Immature natural killer cell (primary cell): ENCODE results near the gene GHRHR. TPM values are rescaled to one million over a fixed set of nuclear protein-coding genes. Genes with fewer than 3 reads are reported as not detected.

Source experiments
- DNase-seq, 3 donors: peaks; one replicate each; pipeline ENCODE4 v3.0.0; 2022; ENCODE audit warnings: mixed read lengths in 1 of 3
- H3K27ac Mint-ChIP-seq, 6 donors: one replicate each; pipeline ENCODE4 v1.8.0; 2020; ENCODE audit warnings: mixed read lengths in 6 of 6, mild to moderate bottlenecking in 5 of 6, inconsistent platforms in 4 of 6, moderate library complexity in 3 of 6
- H3K27me3 Mint-ChIP-seq, 3 donors: one replicate each; pipeline ENCODE4 v1.8.0; 2020 to 2021; ENCODE audit warnings: low read depth in 3 of 3, mild to moderate bottlenecking in 3 of 3, mixed read lengths in 3 of 3, moderate library complexity in 3 of 3, inconsistent platforms in 1 of 3
- H3K36me3 Mint-ChIP-seq, 3 donors: one replicate each; pipeline ENCODE4 v1.8.0; 2020; ENCODE audit warnings: mixed read lengths in 3 of 3, inconsistent platforms in 2 of 3, mild to moderate bottlenecking in 2 of 3
- H3K4me1 Mint-ChIP-seq, 2 donors: one replicate each; pipeline ENCODE4 v1.8.0; 2020; ENCODE audit warnings: inconsistent platforms in 2 of 2, mild to moderate bottlenecking in 2 of 2, mixed read lengths in 2 of 2, moderate library complexity in 1 of 2
- H3K4me3 Mint-ChIP-seq, 5 donors: one replicate each; pipeline ENCODE4 v1.8.0; 2020; ENCODE audit warnings: mild to moderate bottlenecking in 5 of 5, mixed read lengths in 5 of 5, inconsistent platforms in 3 of 5, moderate library complexity in 3 of 5
- H3K9me3 Mint-ChIP-seq, 6 donors: one replicate each; pipeline ENCODE4 v1.8.0; 2020; ENCODE audit warnings: mild to moderate bottlenecking in 6 of 6, mixed read lengths in 6 of 6, inconsistent platforms in 4 of 6, moderate library complexity in 3 of 6
- polyA plus RNA-seq, 3 donors: library from polyadenylated mRNA; unstranded; fragments of 300-500 nt; fragmentation: Illumina TruSeq; gene quantifications; one replicate each; pipeline ENCODE4 v1.2.3, GENCODE V29; 2021

GHRHR gene
- polyA plus RNA-seq, 3 donors from 2014 or later, result not detected

DNA sequence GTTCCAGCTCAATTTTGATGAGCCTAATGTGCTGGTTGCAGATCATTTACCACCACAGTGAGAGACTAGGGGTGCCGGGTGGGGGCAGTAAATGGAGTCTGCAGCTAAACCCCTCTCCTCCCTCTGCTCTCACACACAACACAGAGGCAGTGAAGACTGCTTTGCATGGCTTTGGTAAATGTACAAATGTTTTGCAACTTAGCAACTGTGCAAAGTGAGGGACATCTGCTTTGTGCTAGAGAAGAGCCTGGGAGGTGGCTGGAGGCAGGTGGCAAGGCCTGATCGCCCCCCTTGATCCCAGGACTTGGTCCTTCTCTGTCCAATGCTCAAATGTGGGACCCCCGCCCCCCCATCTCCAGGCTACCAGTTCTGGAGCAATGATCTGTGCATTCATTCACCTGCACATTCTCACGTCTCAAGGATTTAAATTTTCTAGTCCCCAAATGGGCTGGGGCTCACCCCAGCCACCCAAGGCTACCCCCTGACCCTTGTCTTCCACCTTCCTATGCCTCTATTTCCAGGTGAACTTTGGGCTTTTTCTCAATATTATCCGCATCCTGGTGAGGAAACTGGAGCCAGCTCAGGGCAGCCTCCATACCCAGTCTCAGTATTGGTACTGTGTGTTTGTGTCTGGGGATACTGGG lies 11.6 kb downstream of the GHRHR start:
- DNase-seq, result no peak
- Mint-ChIP-seq H3K36me3 (no peaks in the 10 kb centered on the region), H3K4me1 (peaks cover 0 to 1% of the 10 kb centered on the region in 2 donors), H3K4me3 (no peak overlapping the region), H3K27me3 (peaks cover 6 to 12% (median 9%) of the 10 kb centered on the region in 3 donors), H3K9me3 (no peaks in the 10 kb centered on the region), H3K27ac (no peak overlapping the region)

DNA sequence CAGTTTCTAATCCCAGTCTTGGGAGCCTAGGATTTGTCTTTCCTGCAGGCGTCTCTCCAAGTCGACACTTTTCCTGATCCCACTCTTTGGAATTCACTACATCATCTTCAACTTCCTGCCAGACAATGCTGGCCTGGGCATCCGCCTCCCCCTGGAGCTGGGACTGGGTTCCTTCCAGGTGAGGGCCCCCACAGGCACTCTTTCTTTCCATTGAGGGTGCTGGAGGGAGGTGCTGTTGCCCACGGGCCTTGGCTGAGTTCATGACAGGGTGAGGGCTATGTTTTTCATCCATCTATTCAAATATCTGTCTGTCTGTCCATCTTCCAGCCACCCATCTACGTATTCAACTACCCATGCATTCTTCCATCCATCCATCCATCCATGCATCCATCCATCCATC lies 12.6 kb downstream of the GHRHR start:
- Mint-ChIP-seq H3K27ac (no peak overlapping the region), H3K4me3 (no peak overlapping the region), H3K36me3 (no peaks in the 10 kb centered on the region), H3K4me1 (peaks cover 0 to 1% of the 10 kb centered on the region in 2 donors), H3K9me3 (no peaks in the 10 kb centered on the region), H3K27me3 (peaks cover 8 to 10% (median 8%) of the 10 kb centered on the region in 3 donors)
- no peak for DNase-seq

DNA sequence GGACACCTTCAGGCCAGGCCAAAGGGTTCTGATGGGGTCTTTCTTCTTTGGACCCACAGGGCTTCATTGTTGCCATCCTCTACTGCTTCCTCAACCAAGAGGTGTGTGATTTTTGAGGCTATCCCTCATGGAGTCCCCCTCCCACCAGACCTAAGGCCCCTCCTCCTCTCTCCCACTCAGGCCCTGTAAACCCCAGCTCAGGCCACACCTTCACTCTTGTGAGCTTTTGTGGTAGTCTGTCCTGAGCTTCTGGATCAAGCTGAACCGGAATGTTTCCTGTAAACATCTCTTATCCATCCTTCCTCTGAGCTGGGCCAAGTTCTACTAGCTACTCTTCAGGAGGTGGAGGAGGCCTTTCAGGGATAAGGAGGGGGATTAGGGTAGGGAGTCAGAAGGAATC lies 13.5 kb downstream of the GHRHR start:
- H3K4me3 Mint-ChIP-seq, result no peak overlapping the region
- no peak overlapping the region for H3K27ac Mint-ChIP-seq
- no peak for DNase-seq
- no peaks in the 10 kb centered on the region for H3K36me3 Mint-ChIP-seq
- H3K27me3 Mint-ChIP-seq, result peaks cover 6 to 10% (median 7%) of the 10 kb centered on the region in 3 donors
- H3K9me3 Mint-ChIP-seq, result no peaks in the 10 kb centered on the region
- H3K4me1 Mint-ChIP-seq, result peaks cover 0 to 1% of the 10 kb centered on the region in 2 donors

DNA sequence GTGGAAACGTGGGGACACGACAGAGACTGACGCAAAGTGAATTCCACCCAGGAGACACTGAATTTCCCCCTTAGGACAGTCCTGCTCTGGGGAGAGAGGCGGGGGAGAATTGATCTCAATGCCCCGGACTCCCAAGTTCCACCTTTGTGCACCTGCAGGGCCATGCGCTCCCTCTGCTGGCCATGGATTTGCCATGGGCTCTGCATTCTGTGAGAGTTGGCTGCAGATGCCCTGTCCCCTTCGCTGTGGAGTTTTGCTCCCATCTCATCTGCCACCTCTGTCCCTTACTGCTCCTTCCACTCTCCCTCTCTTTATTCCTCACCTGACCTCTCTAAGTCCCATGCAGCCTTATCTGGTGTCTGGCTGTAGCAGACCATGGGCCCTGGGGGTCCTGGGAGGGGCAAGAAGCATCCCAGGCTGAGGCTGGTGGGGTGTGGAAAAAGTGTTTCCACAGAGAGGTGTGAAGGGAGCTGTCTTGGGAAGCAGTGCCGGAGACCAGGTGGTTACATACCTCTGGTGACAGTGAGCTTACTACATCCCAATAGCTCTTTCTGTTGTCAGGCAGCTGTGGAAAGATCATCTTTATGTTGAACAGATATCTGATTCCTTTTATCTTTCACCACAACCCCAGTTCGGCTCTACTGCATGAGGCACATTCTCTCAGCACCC lies 14.3 kb downstream of the GHRHR start:
- peaks cover 5 to 9% (median 7%) of the 10 kb centered on the region in 3 donors for H3K27me3 Mint-ChIP-seq
- no peaks in the 10 kb centered on the region for H3K36me3 Mint-ChIP-seq
- no peaks in the 10 kb centered on the region for H3K9me3 Mint-ChIP-seq
- peaks cover 0 to 1% of the 10 kb centered on the region in 2 donors for H3K4me1 Mint-ChIP-seq
- DNase-seq, result no peak
- no peak overlapping the region for H3K27ac Mint-ChIP-seq
- H3K4me3 Mint-ChIP-seq, result no peak overlapping the region

DNA sequence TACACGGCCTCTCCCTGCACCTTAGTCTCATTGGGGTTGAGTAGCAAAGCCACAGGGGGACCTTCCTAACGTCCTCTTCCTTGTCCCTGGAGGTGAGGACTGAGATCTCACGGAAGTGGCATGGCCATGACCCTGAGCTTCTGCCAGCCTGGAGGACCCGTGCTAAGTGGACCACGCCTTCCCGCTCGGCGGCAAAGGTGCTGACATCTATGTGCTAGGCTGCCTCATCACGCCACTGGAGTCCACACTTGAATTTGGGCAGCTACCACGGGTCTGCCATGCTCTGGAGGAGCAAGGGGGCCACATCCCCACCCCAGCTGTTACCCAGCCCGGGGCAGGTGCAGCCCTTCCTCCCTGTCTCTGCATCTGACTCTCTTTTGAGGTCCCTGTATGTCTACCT lies 15.3 kb downstream of the GHRHR start:
- Mint-ChIP-seq H3K36me3 (no peaks in the 10 kb centered on the region), H3K4me3 (no peak overlapping the region), H3K9me3 (no peaks in the 10 kb centered on the region), H3K4me1 (peaks cover 5% of the 10 kb centered on the region in 2 donors), H3K27ac (no peak overlapping the region), H3K27me3 (peaks cover 5 to 6% (median 5%) of the 10 kb centered on the region in 3 donors)
- no peak for DNase-seq

DNA sequence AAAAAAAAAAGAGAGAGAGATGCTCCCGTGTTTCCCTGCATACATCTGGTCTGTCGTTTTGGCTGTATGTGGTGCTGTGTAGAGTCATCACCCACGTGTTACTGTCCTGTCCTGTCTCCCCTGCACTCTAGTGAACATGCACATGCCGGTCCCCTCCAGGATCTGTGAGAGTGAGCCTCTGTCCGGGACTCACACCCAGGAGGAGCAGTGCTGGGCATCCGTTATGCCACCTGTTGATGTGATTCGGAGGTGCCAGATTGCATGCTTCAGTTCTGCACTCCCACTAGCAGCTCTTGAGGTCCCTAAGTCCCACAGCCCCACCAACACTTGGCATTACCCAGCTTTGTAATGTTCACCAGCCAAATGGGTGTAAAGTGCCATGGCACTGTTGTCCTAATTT lies 16.4 kb downstream of the GHRHR start:
- DNase-seq, result no peak
- peaks cover 4 to 5% of the 10 kb centered on the region in 2 donors for H3K4me1 Mint-ChIP-seq
- no peak overlapping the region for H3K27ac Mint-ChIP-seq
- H3K36me3 Mint-ChIP-seq, result no peaks in the 10 kb centered on the region
- no peak overlapping the region for H3K4me3 Mint-ChIP-seq
- H3K27me3 Mint-ChIP-seq, result peaks cover 5 to 9% (median 6%) of the 10 kb centered on the region in 3 donors
- no peaks in the 10 kb centered on the region for H3K9me3 Mint-ChIP-seq

DNA sequence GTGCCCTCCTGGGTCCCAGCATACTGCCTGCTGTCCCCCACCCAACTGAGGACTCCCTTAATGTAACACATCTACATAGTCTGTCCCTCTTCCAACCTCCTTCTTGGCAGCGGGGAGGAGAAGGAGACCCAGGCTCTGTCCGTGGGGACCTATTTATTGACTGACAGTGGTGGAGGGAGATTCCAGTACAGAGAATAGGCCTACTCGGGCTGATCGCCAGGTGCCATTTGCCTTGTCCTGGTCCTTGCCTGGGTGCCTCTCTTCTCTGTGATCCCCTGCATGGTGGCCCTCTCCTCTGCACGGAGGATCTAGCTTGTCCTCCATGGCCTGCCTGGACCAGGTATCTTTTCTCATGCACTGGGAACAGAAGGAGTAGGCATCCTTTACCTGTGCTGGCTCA lies 17.0 kb downstream of the GHRHR start:
- DNase-seq, result no peak
- H3K36me3 Mint-ChIP-seq, result no peaks in the 10 kb centered on the region
- peaks cover 4 to 5% of the 10 kb centered on the region in 2 donors for H3K4me1 Mint-ChIP-seq
- H3K4me3 Mint-ChIP-seq, result no peak overlapping the region
- H3K9me3 Mint-ChIP-seq, result no peaks in the 10 kb centered on the region
- H3K27ac Mint-ChIP-seq, result no peak overlapping the region
- H3K27me3 Mint-ChIP-seq, result peaks cover 4 to 9% (median 6%) of the 10 kb centered on the region in 3 donors

DNA sequence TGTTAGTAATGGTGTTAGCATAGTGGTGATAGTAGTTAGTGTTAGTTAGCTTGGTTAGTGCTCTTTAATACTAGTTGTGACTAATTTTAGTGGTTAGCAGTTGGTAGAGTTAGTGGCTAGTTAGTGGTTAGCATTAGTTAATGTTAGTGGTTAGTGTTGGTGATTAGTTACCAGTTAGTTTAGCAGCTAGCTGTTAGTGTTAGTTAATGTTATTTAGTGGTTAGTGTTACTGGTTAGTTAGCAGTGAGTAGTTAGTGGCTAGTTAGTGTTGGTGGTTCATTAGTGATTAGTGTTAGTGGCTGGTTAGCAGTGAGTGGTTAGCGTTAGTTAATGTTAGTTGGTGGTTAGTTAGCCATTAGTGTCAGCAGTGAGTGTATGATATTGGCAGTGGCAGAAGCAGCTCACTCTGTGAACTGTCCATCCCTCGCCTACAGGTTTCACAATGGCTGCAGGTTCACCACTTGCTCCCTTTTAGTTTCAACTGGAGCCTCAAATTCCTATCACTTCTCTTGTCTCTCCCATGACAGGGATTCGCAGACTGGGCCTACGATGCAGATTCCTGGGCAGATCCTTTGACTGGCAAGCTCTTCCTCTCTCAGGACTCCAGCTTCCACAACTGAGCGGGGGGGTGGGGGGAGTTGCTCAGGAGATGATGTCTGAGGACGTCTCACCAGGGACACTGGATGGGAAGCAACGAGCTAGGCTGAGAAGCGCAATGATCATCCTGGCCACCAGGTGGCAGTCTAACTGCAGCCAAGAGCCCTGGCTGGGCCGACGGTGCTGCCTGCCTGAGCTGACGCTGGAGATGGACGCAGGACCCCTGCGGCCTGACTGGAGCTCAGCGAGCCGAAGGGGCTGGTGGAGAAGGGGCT lies 19.5 kb downstream of the GHRHR start:
- Mint-ChIP-seq H3K27me3 (peaks cover 0 to 9% (median 5%) of the 10 kb centered on the region in 3 donors), H3K9me3 (no peaks in the 10 kb centered on the region), H3K4me3 (no peak overlapping the region), H3K27ac (no peak overlapping the region), H3K4me1 (peaks cover 4 to 5% of the 10 kb centered on the region in 2 donors), H3K36me3 (no peaks in the 10 kb centered on the region)
- peak; percentile 49 to 54 (median 54) for DNase-seq

DNA sequence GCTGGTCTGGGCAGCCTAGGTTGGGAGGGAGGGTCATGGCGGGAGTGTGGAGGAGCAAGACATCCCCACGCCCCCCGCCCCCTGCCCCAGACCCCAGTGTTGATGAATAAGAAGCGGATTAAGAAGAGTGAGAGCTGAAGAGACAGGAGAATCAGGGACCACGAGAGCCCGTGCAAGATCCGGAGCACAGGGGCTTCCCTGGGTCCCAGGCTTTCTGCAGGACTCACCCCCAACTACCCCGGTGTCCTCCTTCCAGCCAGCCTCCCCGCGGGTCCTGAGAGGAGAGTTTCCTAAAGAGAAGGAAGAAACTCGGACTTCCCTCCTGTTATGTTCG lies 20.1 kb downstream of the GHRHR start:
- H3K27ac Mint-ChIP-seq, result no peak overlapping the region
- H3K4me3 Mint-ChIP-seq, result no peak overlapping the region
- peaks cover 4 to 5% of the 10 kb centered on the region in 2 donors for H3K4me1 Mint-ChIP-seq
- H3K36me3 Mint-ChIP-seq, result no peaks in the 10 kb centered on the region
- no peaks in the 10 kb centered on the region for H3K9me3 Mint-ChIP-seq
- H3K27me3 Mint-ChIP-seq, result peaks cover 0 to 10% (median 5%) of the 10 kb centered on the region in 3 donors
- DNase-seq, result no peak

DNA sequence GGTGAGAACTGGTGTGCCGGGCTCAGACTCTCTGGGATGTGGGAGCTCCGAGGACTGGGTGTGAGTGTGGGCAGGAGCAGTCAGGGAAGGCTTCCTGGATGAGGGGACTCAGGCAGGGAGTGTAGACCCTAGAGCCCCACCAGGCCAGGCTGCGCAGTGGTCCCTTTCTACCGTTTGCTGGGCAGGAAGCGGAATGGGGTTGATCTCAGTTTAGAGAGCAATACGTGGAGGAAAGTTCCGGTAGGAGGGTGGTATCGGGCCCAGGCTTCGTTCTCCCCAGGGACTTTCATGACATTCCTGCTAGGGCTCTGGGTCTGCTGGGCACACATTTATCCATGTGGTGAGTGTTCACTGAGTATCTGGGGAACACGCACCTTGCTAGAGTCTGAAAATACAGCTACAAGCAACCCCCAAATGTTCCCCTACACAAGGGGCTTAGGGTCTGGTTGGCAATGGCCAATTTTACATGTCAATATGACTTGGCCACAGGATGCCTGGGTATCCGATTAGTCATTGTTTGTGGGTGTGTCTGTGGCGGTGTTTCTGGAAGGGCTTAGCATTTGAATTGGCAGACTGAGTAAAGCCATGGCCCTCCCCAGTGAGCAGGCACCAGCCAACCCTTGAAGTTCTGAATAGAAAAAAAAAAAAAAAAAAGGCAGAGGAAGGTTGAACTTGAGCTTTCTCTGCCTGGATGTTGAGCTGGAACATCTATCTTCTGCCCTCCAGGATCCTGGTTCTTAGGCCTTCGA lies 20.8 kb downstream of the GHRHR start:
- H3K4me3 Mint-ChIP-seq, result no peak overlapping the region
- no peak for DNase-seq
- peaks cover 0 to 10% (median 7%) of the 10 kb centered on the region in 3 donors for H3K27me3 Mint-ChIP-seq
- no peaks in the 10 kb centered on the region for H3K9me3 Mint-ChIP-seq
- H3K36me3 Mint-ChIP-seq, result no peaks in the 10 kb centered on the region
- peaks cover 4 to 5% of the 10 kb centered on the region in 2 donors for H3K4me1 Mint-ChIP-seq
- H3K27ac Mint-ChIP-seq, result no peak overlapping the region

DNA sequence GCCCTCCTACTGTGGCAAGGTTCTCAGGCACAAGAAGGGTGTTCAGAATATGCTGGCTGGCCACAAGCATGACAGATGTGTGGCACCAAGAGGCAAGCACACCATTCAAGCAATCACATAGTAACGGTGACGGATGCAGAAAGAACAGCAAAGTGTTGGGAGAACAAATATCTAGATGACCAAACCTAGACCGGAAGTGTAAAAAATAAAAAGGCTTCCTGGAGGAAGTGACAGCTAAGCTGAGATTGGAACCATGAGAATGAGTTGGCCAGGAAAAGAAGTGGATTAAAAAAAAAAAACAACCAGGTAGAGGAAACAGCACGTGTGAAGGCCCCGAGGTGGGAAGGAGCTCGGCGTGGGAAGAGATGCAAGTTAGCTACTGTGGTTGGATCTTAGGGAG lies 22.0 kb downstream of the GHRHR start:
- H3K4me3 Mint-ChIP-seq, result no peak overlapping the region

DNA sequence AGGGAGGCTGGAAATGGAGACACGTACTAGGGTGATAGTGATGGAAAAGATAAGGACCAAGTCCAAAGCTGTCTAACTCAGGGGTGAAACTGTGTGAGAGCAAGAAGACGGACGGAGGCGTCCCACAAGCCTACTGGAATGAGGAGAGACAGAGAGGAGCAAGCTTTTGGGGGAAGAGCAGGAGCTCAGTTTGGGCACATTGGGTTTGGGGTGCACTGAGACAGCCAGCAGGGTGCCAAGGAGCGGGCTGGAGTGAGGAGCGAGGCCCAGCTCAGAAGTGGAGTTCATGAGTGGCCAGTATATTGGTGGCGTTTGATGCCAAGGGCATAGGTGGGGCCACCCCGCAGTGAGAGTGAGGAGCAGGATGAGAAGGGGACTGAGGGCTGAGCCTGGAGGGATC lies 22.6 kb downstream of the GHRHR start:
- Mint-ChIP-seq H3K27me3 (peaks cover 3 to 10% (median 7%) of the 10 kb centered on the region in 3 donors), H3K9me3 (no peaks in the 10 kb centered on the region), H3K4me3 (no peak overlapping the region), H3K27ac (no peak overlapping the region), H3K4me1 (peaks cover 4 to 5% of the 10 kb centered on the region in 2 donors), H3K36me3 (no peaks in the 10 kb centered on the region)
- DNase-seq, result no peak

More for the DNA sequence above, 22.0 kb downstream of the GHRHR start:
- Mint-ChIP-seq H3K27ac (no peak overlapping the region), H3K27me3 (peaks cover 3 to 11% (median 7%) of the 10 kb centered on the region in 3 donors), H3K9me3 (no peaks in the 10 kb centered on the region), H3K36me3 (no peaks in the 10 kb centered on the region), H3K4me1 (peaks cover 4 to 5% of the 10 kb centered on the region in 2 donors)
- DNase-seq, result no peak

DNA sequence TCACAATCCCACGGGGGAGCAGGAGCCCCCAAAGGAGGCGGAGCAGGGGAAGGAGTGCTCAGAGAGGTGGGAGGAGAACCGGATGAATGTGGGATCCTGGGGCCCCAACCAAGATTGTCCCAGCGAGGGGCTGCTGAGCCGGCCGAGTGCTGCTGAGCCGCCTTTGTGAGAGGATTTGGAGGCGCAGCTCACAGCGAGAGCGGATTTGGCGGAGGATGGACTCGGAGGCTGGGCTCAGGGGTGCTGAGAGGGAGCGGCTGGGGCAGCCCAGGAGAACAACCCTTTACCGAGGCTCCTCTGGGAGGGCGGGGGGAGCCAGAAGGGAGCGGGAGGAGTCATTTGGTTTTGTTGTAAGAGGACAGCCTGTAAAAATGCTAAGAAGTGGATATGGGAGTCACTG lies 23.0 kb downstream of the GHRHR start:
- DNase-seq, result no peak
- Mint-ChIP-seq H3K27ac (no peak overlapping the region), H3K4me1 (peaks cover 4 to 5% of the 10 kb centered on the region in 2 donors), H3K4me3 (no peak overlapping the region), H3K9me3 (no peaks in the 10 kb centered on the region), H3K36me3 (no peaks in the 10 kb centered on the region), H3K27me3 (peaks cover 3 to 10% (median 7%) of the 10 kb centered on the region in 3 donors)
